ENCODE data around the gene EPHB3.
A peak's percentile ranks its signal among the peaks of the same experiment; 100 is the strongest.

The EPHB3 gene

DNA sequence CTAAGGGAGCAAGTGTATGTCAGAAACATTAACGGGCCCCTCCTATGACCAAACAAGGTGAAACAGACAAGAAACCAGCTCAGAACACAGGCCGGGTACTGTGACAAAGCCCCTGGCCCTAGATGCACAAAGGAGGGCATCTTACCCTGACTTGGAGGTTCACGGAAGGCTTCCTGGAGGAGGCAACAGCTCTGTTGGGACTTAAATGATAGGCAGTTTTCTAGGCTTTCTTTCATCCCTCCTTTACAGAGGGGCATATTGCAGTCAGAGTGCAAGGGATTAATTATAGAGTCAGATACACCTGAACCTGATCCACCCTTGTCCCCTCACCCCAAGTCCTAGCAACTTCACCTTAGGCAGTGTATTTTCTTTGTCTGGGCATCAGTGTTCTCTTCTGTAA is 8.4 kb downstream of the EPHB3 start:
- ChIA-PET CTCF (no interaction called here), POLR2A (ENCODE audit: low non-redundant PET) (no interaction called here)
- H3K27ac ChIP-seq, result peak overlapping the region; percentile 97
- no peak for DNase-seq (ENCODE audit: low spot score)
- TF ChIP-seq, protein P1, sequence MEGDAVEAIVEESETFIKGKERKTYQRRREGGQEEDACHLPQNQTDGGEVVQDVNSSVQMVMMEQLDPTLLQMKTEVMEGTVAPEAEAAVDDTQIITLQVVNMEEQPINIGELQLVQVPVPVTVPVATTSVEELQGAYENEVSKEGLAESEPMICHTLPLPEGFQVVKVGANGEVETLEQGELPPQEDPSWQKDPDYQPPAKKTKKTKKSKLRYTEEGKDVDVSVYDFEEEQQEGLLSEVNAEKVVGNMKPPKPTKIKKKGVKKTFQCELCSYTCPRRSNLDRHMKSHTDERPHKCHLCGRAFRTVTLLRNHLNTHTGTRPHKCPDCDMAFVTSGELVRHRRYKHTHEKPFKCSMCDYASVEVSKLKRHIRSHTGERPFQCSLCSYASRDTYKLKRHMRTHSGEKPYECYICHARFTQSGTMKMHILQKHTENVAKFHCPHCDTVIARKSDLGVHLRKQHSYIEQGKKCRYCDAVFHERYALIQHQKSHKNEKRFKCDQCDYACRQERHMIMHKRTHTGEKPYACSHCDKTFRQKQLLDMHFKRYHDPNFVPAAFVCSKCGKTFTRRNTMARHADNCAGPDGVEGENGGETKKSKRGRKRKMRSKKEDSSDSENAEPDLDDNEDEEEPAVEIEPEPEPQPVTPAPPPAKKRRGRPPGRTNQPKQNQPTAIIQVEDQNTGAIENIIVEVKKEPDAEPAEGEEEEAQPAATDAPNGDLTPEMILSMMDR (conservative IDR thresholded peaks at IDR 0.05; ENCODE audit: low read depth), result no peak

DNA sequence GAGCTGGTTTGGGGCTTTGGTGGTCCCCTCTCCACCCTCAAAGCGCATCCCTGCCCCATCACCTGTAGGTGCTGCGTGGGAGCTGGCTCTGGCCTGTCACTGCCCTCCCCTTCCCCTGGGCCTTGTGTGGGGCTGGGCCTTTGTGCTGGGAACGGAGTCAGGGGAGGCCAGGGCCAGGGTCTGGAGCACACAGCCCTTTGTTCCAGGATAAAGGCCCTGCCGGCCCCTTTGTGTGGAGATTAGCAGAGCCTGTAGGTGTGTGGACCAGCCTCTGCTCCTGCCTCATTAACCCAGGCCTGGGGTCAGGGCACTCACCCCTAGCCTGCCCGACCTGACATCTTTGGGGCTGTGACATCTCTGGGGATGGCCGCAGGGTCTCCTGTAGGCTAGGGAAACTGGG is 8.9 kb downstream of the EPHB3 start:
- ChIA-PET POLR2A (ENCODE audit: low non-redundant PET) (no interaction called here), CTCF (no interaction called here)
- H3K27ac ChIP-seq, result peak overlapping the region; percentile 97
- DNase-seq (ENCODE audit: low spot score), result no peak
- TF ChIP-seq, protein P1 (conservative IDR thresholded peaks at IDR 0.05; ENCODE audit: low read depth), result no peak

DNA sequence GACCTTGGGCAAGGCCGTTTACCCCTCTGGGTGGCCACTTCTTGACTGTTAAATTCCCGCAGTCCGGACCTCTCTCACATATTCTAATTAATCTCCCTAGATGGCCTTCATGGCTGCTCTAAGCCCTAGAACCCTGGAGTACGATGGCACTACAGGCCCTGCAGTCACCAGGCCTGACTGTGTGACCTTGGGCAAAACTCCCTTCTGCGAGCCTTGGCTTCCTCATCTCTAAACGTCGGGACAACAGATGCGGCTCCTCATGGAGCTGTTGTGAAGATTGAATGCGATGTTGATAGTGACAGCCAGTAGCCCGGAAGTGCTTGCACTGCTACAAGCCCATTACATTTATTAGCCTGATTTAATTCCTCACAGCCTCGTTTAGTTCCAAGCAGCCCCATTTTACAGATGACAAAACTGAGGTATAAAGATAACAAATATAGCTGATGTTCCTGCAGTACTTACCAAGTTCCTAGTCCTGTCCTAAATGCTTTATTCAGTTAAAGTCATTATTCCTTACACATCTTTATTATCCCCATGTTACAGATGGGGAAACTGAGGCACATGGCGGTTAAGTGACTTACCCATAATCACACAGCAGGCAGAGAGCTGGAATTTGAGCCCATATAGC is 10.3 kb downstream of the EPHB3 start:
- peak overlapping the region; percentile 97; the same call in 1 of the 2 replicates for H3K27ac ChIP-seq
- CTCF ChIA-PET, result no interaction called here
- TF ChIP-seq, protein P1 (conservative IDR thresholded peaks at IDR 0.05; ENCODE audit: low read depth), result no peak
- no peak for DNase-seq (ENCODE audit: low spot score)
- POLR2A ChIA-PET (ENCODE audit: low non-redundant PET), result no interaction called here

GRCh38 chr3:184572633-184573270 is 11.2 kb downstream of the EPHB3 start:
- peak overlapping the region; percentile 24; the same call in 1 of the 2 replicates for H3K27ac ChIP-seq
- POLR2A ChIA-PET (ENCODE audit: low non-redundant PET), result no interaction called here

DNA sequence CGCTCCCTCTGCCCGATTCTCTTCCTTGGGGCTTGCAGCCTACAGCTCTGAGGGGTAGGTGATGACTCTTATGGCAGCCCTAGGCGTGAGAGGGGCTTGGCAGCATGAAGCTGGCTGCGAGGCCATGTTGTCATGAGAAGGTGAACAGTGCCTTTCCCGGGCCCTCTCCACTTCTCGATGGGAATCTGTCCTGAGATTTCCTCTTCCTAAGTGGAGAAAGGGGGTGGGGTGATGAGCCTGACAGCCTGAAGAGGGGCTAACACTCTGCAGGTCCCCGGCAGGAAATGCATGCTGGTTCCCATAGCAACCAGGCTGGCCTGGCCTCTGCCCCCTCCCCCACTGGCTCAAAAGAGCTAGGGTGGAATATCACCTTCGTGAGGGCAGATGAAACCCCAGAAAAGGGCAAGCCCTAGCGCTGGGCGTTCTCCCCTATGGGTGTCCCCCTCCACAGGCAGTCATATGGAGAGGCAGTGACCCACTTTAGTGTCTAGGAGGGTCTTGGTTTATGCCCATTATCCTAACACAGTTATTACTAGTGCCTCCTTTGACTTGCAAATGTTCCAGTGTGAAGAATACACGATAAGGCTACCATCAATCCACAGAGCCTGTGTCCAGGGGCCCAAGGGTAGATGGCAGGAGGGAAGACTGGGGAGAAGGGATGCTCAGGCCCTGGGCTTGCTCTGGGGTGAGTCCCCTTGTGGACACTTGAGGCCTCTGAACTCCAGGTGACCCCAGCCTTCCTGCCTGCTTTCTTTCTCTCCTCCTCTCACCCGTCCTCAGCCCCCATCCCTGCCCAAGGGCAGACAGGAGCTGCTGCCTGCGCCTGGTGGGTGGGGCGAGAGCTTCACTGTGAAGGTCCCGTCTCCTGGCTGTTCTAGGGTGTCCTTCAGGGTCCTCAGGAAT is 13.2 kb downstream of the EPHB3 start:
- DNase-seq (ENCODE audit: low spot score), result no peak
- POLR2A ChIA-PET (ENCODE audit: low non-redundant PET), result no interaction called here
- H3K27ac ChIP-seq, result peak overlapping the region; percentile 24; the same call in 1 of the 2 replicates
- TF ChIP-seq, protein P1 (conservative IDR thresholded peaks at IDR 0.05; ENCODE audit: low read depth), result no peak
- CTCF ChIA-PET, result interaction anchor here (0.7 kb wide), 1 partner anchor 81 kb away, joined by 4 read pairs; no protein-coding TSS in a partner anchor

More at GRCh38 chr3:184572633-184573270, 11.2 kb downstream of the EPHB3 start:
- TF ChIP-seq, protein P1 (conservative IDR thresholded peaks at IDR 0.05; ENCODE audit: low read depth), result no peak
- CTCF ChIA-PET, result no interaction called here
- DNase-seq (ENCODE audit: low spot score), result no peak

GRCh38 chr3:184575701-184576100 is 14.1 kb downstream of the EPHB3 start:
- H3K27ac ChIP-seq, result peak overlapping the region; percentile 24; the same call in 1 of the 2 replicates
- ChIA-PET CTCF (no interaction called here), POLR2A (ENCODE audit: low non-redundant PET) (no interaction called here)
- TF ChIP-seq, protein P1 (conservative IDR thresholded peaks at IDR 0.05; ENCODE audit: low read depth), result no peak
- DNase-seq (ENCODE audit: low spot score), result no peak

Measured in RWPE1 (cell line).